GM19193 (cell line): ENCODE measurements around the gene TCHP.

Experiments
- POLR2A ChIP-seq: IDR thresholded peaks from 4 replicates; pipeline ENCODE4 v1.6.1; 2011; ENCODE audit not compliant: insufficient read depth, insufficient read length; ENCODE audit errors: extremely low read depth

Gene TCHP

GRCh38 chr12:109958374-109958773 is 58.3 kb downstream of the TCHP start:
- no peak for TF ChIP-seq POLR2A

- TF ChIP-seq POLR2A, result no peak
Measured at GRCh38 chr12:109959411-109960093, 59.5 kb downstream of the TCHP start.

GRCh38 chr12:109961201-109961600 is 61.1 kb downstream of the TCHP start:
- TF ChIP-seq POLR2A, result no peak

GRCh38 chr12:109961612-109962011 is 61.5 kb downstream of the TCHP start:
- TF ChIP-seq POLR2A, result no peak

GRCh38 chr12:109962398-109962797 is 62.3 kb downstream of the TCHP start:
- TF ChIP-seq POLR2A, result no peak

GRCh38 chr12:109963330-109963729 is 63.3 kb downstream of the TCHP start:
- no peak for TF ChIP-seq POLR2A

- no peak for TF ChIP-seq POLR2A
Measured at GRCh38 chr12:109963743-109964429, 63.8 kb downstream of the TCHP start.

- TF ChIP-seq POLR2A, result no peak
Measured at GRCh38 chr12:109966546-109966945, 66.5 kb downstream of the TCHP start.

- TF ChIP-seq POLR2A, result no peak
Measured at GRCh38 chr12:109967383-109968031, 67.4 kb downstream of the TCHP start.
